PFSK-1 (cell line): Measurements from ENCODE around the gene PTPRM.

Experiments
- POLR2AphosphoS5 ChIP-seq: IDR thresholded peaks from 2 replicates; pipeline ENCODE4 v1.6.1; 2012; ENCODE audit warnings: low read depth, mild to moderate bottlenecking, control low read depth, low read length, moderate library complexity
- TAF1 ChIP-seq: IDR thresholded peaks from 2 replicates; pipeline ENCODE4 v1.6.1; 2012; ENCODE audit warnings: low read length, control low read depth, borderline replicate concordance; ENCODE audit not compliant: insufficient read depth

GRCh38 chr18:8142131-8142711 is 575.1 kb downstream of the PTPRM start:
- TF ChIP-seq TAF1 (no peak), POLR2AphosphoS5 (no peak)
